Panc1 (cell line): ENCODE results near the gene UACA. TPM values are rescaled to one million over a fixed set of nuclear protein-coding genes. Genes with fewer than 3 reads are reported as not detected.
A peak's percentile ranks its signal among the peaks of the same experiment; 100 is the strongest.

Source experiments
- ATAC-seq: fragments of 200-7000 bp; cut with Tn5 transposase; 2 replicates; pipeline ENCODE4 v1.9.1; 2020; ENCODE audit warnings: mild to moderate bottlenecking, moderate library complexity
- BruUV-seq: library from RNA; stranded (reverse); fragments of 400-500 nt; replicated peaks from 2 replicates; lab custom pipeline; 2021; lab: Mats Ljungman, UMichigan
- CTCF ChIA-PET: fragments of 300-600 bp; sonication (Branson Sonifier 250); formaldehyde crosslinking; loops from one replicate; lab custom pipeline; 2022; ENCODE audit warnings: antibody characterized with exemption; lab: Charles Lee
- POLR2A ChIA-PET: fragments of 300-600 bp; sonication (Branson Sonifier 250); formaldehyde crosslinking; loops from one replicate; lab custom pipeline; 2022; ENCODE audit warnings: antibody characterized with exemption; lab: Charles Lee
- DNase-seq: peaks from one replicate; pipeline ENCODE4 v3.0.0-alpha.2; 2010; ENCODE audit warnings: low read depth, low spot score
- H3K27ac ChIP-seq: 2 replicates; pipeline ENCODE4 v1.5.1; 2011; ENCODE audit warnings: mild to moderate bottlenecking, low read length, inconsistent platforms
- H3K27me3 ChIP-seq: fragments of 200-500 bp; sonication (Bioruptor generic); 2 replicates; pipeline ENCODE4 v1.6.0; 2014; ENCODE audit warnings: low read length, inconsistent platforms; ENCODE audit not compliant: control insufficient read depth, insufficient read depth
- H3K36me3 ChIP-seq: fragments of 200-500 bp; sonication (Bioruptor generic); 2 replicates; pipeline ENCODE4 v1.5.1; 2014; ENCODE audit warnings: inconsistent platforms, mild to moderate bottlenecking, low read length, moderate library complexity; ENCODE audit not compliant: control insufficient read depth, insufficient read depth
- H3K4me1 ChIP-seq: 2 replicates; pipeline ENCODE4 v1.5.1; 2011; ENCODE audit warnings: inconsistent platforms, mild to moderate bottlenecking, low read length, moderate library complexity; ENCODE audit not compliant: control insufficient read depth, insufficient read depth
- H3K4me3 ChIP-seq, 2 experiments: 2 replicates each; pipeline ENCODE4 v1.5.1; 2011 to 2012; ENCODE audit warnings: low read depth in 2 of 2, low read length in 2 of 2, mild to moderate bottlenecking in 2 of 2, inconsistent platforms in 1 of 2, moderate library complexity in 1 of 2
- H3K9me3 ChIP-seq: fragments of 200-500 bp; sonication (Bioruptor generic); 2 replicates; pipeline ENCODE4 v1.5.1; 2014; ENCODE audit warnings: low read depth, mild to moderate bottlenecking, inconsistent platforms, low read length, moderate library complexity; ENCODE audit not compliant: control insufficient read depth, insufficient read depth
- CTCF ChIP-seq: fragments of 450-650 bp; IDR thresholded peaks from 2 replicates; pipeline ENCODE4 v1.5.1; 2017; ENCODE audit warnings: mild to moderate bottlenecking
- POLR2AphosphoS5 ChIP-seq: IDR thresholded peaks from 2 replicates; pipeline ENCODE4 v1.6.1; 2012; ENCODE audit warnings: mild to moderate bottlenecking, low read depth, low read length, moderate library complexity
- SIN3A ChIP-seq: IDR thresholded peaks from 2 replicates; pipeline ENCODE4 v1.6.1; 2012; ENCODE audit warnings: low read depth, mild to moderate bottlenecking, low read length, moderate library complexity, borderline replicate concordance; ENCODE audit not compliant: insufficient read depth
- TCF7L2 ChIP-seq: IDR thresholded peaks from 2 replicates; pipeline ENCODE4 v1.6.1; 2011; ENCODE audit warnings: mild to moderate bottlenecking, low read depth, low read length, inconsistent platforms
- in situ Hi-C: cut with HindIII; loops from 2 replicates; pipeline ENCODE4 v1.10.0; 2016; ENCODE audit warnings: low sequenced_read_pairs, low pct_unique_long_range_greater_than_20kb
- intact Hi-C: fragments of 100-400 bp; cut with micrococcal nuclease; formaldehyde crosslinking; loops from one replicate; pipeline ENCODE4 v1.10.0; 2022; ENCODE audit not compliant: unreplicated experiment
- total RNA-seq: library from RNA; stranded (reverse); gene quantifications from one replicate; pipeline ENCODE4 v1.2.1, GENCODE V29; 2021; ENCODE audit not compliant: unreplicated experiment
- TF ChIP-seq, protein P1 (sequence below), 2 experiments: IDR thresholded peaks; 2 replicates each; pipeline ENCODE4 v1.6.1; 2011 to 2012; ENCODE audit warnings: low read depth in 2 of 2, control low read depth in 1 of 2, low read length in 1 of 2, mild to moderate bottlenecking in 1 of 2, moderate library complexity in 1 of 2; ENCODE audit not compliant: insufficient read depth in 1 of 2

UACA gene
- total RNA-seq, 1 experiment from 2014 or later = 303 TPM

- in situ Hi-C loops = no loop called here
- Histone ChIP-seq H3K4me1 (peaks cover 7% of the 10 kb centered on the region; the same call in 1 of the 2 replicates), H3K27me3 (no peaks in the 10 kb centered on the region), H3K36me3 (no peaks in the 10 kb centered on the region), H3K27ac (no peak overlapping the region; the same call in 1 of the 2 replicates), H3K4me3 (no peak overlapping the region), H3K9me3 (no peaks in the 10 kb centered on the region)
- no TSS peak for BruUV-seq
- peak; percentile 64 for ATAC-seq
- no peak for TF ChIP-seq CTCF
- TF ChIP-seq POLR2AphosphoS5 = no peak
- TF ChIP-seq, protein P1, sequence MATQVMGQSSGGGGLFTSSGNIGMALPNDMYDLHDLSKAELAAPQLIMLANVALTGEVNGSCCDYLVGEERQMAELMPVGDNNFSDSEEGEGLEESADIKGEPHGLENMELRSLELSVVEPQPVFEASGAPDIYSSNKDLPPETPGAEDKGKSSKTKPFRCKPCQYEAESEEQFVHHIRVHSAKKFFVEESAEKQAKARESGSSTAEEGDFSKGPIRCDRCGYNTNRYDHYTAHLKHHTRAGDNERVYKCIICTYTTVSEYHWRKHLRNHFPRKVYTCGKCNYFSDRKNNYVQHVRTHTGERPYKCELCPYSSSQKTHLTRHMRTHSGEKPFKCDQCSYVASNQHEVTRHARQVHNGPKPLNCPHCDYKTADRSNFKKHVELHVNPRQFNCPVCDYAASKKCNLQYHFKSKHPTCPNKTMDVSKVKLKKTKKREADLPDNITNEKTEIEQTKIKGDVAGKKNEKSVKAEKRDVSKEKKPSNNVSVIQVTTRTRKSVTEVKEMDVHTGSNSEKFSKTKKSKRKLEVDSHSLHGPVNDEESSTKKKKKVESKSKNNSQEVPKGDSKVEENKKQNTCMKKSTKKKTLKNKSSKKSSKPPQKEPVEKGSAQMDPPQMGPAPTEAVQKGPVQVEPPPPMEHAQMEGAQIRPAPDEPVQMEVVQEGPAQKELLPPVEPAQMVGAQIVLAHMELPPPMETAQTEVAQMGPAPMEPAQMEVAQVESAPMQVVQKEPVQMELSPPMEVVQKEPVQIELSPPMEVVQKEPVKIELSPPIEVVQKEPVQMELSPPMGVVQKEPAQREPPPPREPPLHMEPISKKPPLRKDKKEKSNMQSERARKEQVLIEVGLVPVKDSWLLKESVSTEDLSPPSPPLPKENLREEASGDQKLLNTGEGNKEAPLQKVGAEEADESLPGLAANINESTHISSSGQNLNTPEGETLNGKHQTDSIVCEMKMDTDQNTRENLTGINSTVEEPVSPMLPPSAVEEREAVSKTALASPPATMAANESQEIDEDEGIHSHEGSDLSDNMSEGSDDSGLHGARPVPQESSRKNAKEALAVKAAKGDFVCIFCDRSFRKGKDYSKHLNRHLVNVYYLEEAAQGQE (IDR thresholded peaks at IDR 0.05; ENCODE audit: insufficient read depth in 1 of 2, low read depth in 2 of 2, low read length in 1 of 2) = no peak
- TF ChIP-seq TCF7L2 = no peak
- no peak for TF ChIP-seq SIN3A
- intact Hi-C loops = loop anchor here (10.0 kb wide), 1 partner anchor 59 kb away; no protein-coding TSS in a partner anchor
- CTCF ChIA-PET = interaction anchor here (0.6 kb wide), 1 partner anchor 368 kb away, joined by 8 read pairs; no protein-coding TSS in a partner anchor
- peak; percentile 35 for DNase-seq
- POLR2A ChIA-PET = no interaction called here
Observed at GRCh38 chr15:70643783-70644125, 119.6 kb downstream of the UACA start.

DNA sequence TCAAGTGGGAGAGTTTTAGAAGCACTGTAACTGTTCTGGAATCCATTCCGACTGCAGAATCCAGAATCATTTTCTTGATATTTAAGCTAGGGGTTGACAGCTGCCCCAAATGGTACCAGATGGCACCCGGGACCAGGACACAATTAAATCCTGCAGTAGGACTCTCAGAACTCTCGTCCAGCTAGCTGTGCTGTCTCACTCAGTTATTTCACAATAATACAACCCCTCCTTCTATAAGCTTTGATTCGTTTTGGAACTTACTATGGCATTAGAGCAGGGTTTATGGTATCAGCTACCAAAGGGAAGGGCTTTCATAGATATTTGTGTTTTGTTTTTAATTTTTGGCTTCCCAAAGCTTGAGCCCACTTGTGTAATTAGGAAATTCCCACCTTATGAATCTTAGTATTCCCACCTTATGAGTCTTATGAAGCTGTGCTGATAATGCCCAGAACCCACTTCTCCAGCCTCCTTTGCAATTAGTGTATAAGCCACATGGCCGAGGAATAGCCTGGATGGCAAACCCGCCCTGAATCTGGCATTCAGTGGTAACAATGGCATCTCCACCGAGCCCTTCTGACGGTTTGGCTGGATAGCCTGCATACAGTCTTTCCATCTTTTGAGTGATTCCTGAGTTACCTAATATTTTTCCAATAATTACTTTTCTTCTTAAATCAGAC, 120.1 kb downstream of the UACA start:
- in situ Hi-C loops (no loop called here), intact Hi-C loops (loop anchor here (10.0 kb wide), 1 partner anchor 58 kb away; no protein-coding TSS in a partner anchor)
- TF ChIP-seq CTCF = no peak
- TF ChIP-seq, protein P1 (IDR thresholded peaks at IDR 0.05; ENCODE audit: insufficient read depth in 1 of 2, low read depth in 2 of 2, low read length in 1 of 2) = no peak
- no peak for TF ChIP-seq POLR2AphosphoS5
- TF ChIP-seq SIN3A = no peak
- TF ChIP-seq TCF7L2 = no peak
- H3K36me3 ChIP-seq = no peaks in the 10 kb centered on the region
- DNase-seq (no peak), ATAC-seq (peak; percentile 35)
- no peak overlapping the region for H3K4me3 ChIP-seq
- ChIA-PET POLR2A (no interaction called here), CTCF (interaction anchor here (0.6 kb wide), 1 partner anchor 368 kb away, joined by 8 read pairs; no protein-coding TSS in a partner anchor)
- no peaks in the 10 kb centered on the region for H3K9me3 ChIP-seq
- no TSS peak for BruUV-seq
- no peaks in the 10 kb centered on the region for H3K27me3 ChIP-seq
- H3K27ac ChIP-seq = peak overlapping the region; percentile 68
- peaks cover 7% of the 10 kb centered on the region; the same call in 1 of the 2 replicates for H3K4me1 ChIP-seq
